Type B pancreatic cell (in vitro differentiated cells): ENCODE results near the gene IFI6. TPM values are rescaled to one million over a fixed set of nuclear protein-coding genes. Genes with fewer than 3 reads are reported as not detected.

Experiments
- DNase-seq: peaks from one replicate; pipeline ENCODE4 v3.0.0; 2021; ENCODE audit warnings: mixed read lengths; ENCODE audit not compliant: unreplicated experiment; ENCODE audit errors: extremely low spot score
- H3K27ac Mint-ChIP-seq: 2 replicates; pipeline ENCODE4 v1.8.0; 2021; ENCODE audit warnings: mild to moderate bottlenecking, mixed read lengths
- H3K27me3 Mint-ChIP-seq: 2 replicates; pipeline ENCODE4 v1.8.0; 2021; ENCODE audit warnings: mixed read lengths
- H3K36me3 Mint-ChIP-seq: 2 replicates; pipeline ENCODE4 v1.8.0; 2021; ENCODE audit warnings: mixed read lengths
- H3K4me1 Mint-ChIP-seq: one replicate; pipeline ENCODE4 v1.8.0; 2021; ENCODE audit warnings: mixed read lengths; ENCODE audit not compliant: unreplicated experiment
- H3K4me3 Mint-ChIP-seq: 2 replicates; pipeline ENCODE4 v1.8.0; 2021; ENCODE audit warnings: mild to moderate bottlenecking, mixed read lengths
- H3K9me3 Mint-ChIP-seq: 2 replicates; pipeline ENCODE4 v1.8.0; 2021; ENCODE audit warnings: mixed read lengths
- CTCF ChIP-seq: fragments of 200-600 bp; sonication (generic); conservative IDR thresholded peaks from 2 replicates; pipeline ENCODE4 v1.5.0; 2021; ENCODE audit warnings: antibody characterized with exemption, mild to moderate bottlenecking
- total RNA-seq: library from RNA; stranded (reverse); gene quantifications from 2 replicates; pipeline ENCODE4 v1.2.1, GENCODE V29; 2021; ENCODE audit warnings: low replicate concordance

The IFI6 gene
- total RNA-seq, 1 donor from 2014 or later = 62.2 TPM

- Mint-ChIP-seq H3K27ac (peak overlapping the region; percentile 91), H3K4me1 (peaks cover 26% of the 10 kb centered on the region), H3K27me3 (no peaks in the 10 kb centered on the region), H3K36me3 (no peaks in the 10 kb centered on the region), H3K9me3 (no peaks in the 10 kb centered on the region), H3K4me3 (peak overlapping the region; percentile 61)
- peak; percentile 92 for TF ChIP-seq CTCF
- peak; percentile 91 for DNase-seq
Measured at GRCh38 chr1:27662707-27663393, 9.1 kb downstream of the IFI6 start.

- Mint-ChIP-seq H3K27me3 (no peaks in the 10 kb centered on the region), H3K9me3 (no peaks in the 10 kb centered on the region), H3K4me3 (no peak overlapping the region), H3K27ac (no peak overlapping the region), H3K36me3 (no peaks in the 10 kb centered on the region), H3K4me1 (peaks cover 26% of the 10 kb centered on the region)
- no peak for TF ChIP-seq CTCF
- no peak for DNase-seq
Measured at GRCh38 chr1:27662261-27662660, 9.7 kb downstream of the IFI6 start.

GRCh38 chr1:27661412-27662075 is 10.4 kb downstream of the IFI6 start:
- no peak overlapping the region for H3K4me3 Mint-ChIP-seq
- no peaks in the 10 kb centered on the region for H3K27me3 Mint-ChIP-seq
- DNase-seq = no peak
- no peaks in the 10 kb centered on the region for H3K9me3 Mint-ChIP-seq
- H3K27ac Mint-ChIP-seq = peak overlapping the region; percentile 87
- H3K36me3 Mint-ChIP-seq = no peaks in the 10 kb centered on the region
- H3K4me1 Mint-ChIP-seq = peaks cover 26% of the 10 kb centered on the region
- TF ChIP-seq CTCF = no peak

GRCh38 chr1:27660300-27660835 is 11.6 kb downstream of the IFI6 start:
- TF ChIP-seq CTCF = no peak
- Mint-ChIP-seq H3K4me1 (peaks cover 30% of the 10 kb centered on the region), H3K27me3 (no peaks in the 10 kb centered on the region), H3K9me3 (no peaks in the 10 kb centered on the region), H3K27ac (peak overlapping the region; percentile 87), H3K4me3 (peak overlapping the region; percentile 88), H3K36me3 (no peaks in the 10 kb centered on the region)
- no peak for DNase-seq

- Mint-ChIP-seq H3K4me3 (peak overlapping the region; percentile 88), H3K36me3 (no peaks in the 10 kb centered on the region), H3K27ac (peak overlapping the region; percentile 93), H3K4me1 (peaks cover 36% of the 10 kb centered on the region), H3K27me3 (no peaks in the 10 kb centered on the region), H3K9me3 (no peaks in the 10 kb centered on the region)
- TF ChIP-seq CTCF = no peak
- DNase-seq = peak; percentile 89
Measured at GRCh38 chr1:27659497-27660299, 12.3 kb downstream of the IFI6 start.
